ENCODE measurements around the gene CAMTA1.

Gene CAMTA1

DNA sequence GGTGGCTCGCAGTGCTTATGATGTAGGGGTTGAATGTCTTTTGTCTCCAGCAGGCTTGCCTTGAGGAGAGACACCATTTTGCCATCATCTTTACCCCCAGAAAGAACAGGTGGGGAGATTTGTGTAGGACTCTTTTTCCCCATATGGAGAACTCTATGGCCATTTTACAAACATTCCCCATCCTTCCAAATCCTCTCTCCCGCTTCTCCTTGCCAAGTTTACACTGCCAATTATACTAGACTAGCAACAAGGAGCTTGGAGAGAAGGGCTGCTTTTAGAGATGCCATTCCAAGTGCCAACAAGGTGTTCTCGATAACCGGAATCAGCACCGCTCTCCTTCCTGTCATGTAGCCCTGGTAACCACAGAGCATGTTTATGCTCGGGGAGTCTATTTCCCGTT, 233.1 kb downstream of the CAMTA1 start:
- Histone ChIP-seq H4K20me1 (ENCODE audit: insufficient read depth, low read length) (peaks cover 13% of the 10 kb centered on the region), H3K27me3 (ENCODE audit: insufficient read depth, low read length, poor library complexity) (peaks cover 10% of the 10 kb centered on the region), H3K79me2 (ENCODE audit: insufficient read depth, low read length) (no peaks in the 10 kb centered on the region), H3K9ac (ENCODE audit: low read depth, low read length) (no peak overlapping the region), H3K4me1 (ENCODE audit: insufficient read depth, low read length) (no peaks in the 10 kb centered on the region), H3K4me3 (ENCODE audit: low read depth in 1 of 2, low read length in 2 of 2) (no peak overlapping the region), H3K36me3 (ENCODE audit: insufficient read depth, low read length) (no peaks in the 10 kb centered on the region), H3K4me2 (ENCODE audit: insufficient read depth, low read length) (no peak overlapping the region), H3K27ac (ENCODE audit: low read length) (no peak overlapping the region), H2AFZ (ENCODE audit: low read depth, low read length) (no peak overlapping the region), H3K9me3 (ENCODE audit: insufficient read depth, low read length, severe bottlenecking) (no peaks in the 10 kb centered on the region)
- ATAC-seq (ENCODE audit: insufficient read depth, low read depth) (no peak), DNase-seq (no peak)
- no peak for TF ChIP-seq EZH2 (IDR thresholded peaks at IDR 0.05; ENCODE audit: borderline replicate concordance, low read depth, low read length, severe bottlenecking)
- TF ChIP-seq, protein P1, sequence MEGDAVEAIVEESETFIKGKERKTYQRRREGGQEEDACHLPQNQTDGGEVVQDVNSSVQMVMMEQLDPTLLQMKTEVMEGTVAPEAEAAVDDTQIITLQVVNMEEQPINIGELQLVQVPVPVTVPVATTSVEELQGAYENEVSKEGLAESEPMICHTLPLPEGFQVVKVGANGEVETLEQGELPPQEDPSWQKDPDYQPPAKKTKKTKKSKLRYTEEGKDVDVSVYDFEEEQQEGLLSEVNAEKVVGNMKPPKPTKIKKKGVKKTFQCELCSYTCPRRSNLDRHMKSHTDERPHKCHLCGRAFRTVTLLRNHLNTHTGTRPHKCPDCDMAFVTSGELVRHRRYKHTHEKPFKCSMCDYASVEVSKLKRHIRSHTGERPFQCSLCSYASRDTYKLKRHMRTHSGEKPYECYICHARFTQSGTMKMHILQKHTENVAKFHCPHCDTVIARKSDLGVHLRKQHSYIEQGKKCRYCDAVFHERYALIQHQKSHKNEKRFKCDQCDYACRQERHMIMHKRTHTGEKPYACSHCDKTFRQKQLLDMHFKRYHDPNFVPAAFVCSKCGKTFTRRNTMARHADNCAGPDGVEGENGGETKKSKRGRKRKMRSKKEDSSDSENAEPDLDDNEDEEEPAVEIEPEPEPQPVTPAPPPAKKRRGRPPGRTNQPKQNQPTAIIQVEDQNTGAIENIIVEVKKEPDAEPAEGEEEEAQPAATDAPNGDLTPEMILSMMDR (IDR thresholded peaks at IDR 0.05; ENCODE audit: borderline replicate concordance, extremely low read depth, low read length, poor library complexity, severe bottlenecking), result no peak

DNA sequence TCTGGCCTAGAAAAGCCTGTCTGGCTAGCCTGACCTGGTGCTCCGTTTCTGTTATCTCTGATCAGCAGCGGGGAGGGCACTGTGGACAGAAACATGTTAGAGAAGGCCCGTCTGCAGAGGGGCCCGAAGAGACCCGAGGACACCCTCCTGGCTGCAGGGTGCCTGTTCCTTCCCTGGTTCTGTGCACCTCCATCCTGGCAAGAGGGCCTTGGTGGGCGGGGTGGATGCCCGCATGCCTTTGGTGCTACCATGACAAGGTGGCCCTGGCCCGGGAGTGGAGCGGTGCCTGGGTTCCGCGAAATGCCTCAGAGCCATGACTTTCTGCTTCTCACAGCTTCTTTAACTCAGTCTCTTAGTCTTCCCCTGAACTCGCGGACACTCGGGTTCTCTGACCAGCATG, 233.6 kb downstream of the CAMTA1 start:
- H4K20me1 ChIP-seq (ENCODE audit: insufficient read depth, low read length), result peaks cover 8% of the 10 kb centered on the region
- H3K4me1 ChIP-seq (ENCODE audit: insufficient read depth, low read length), result no peaks in the 10 kb centered on the region
- H3K4me3 ChIP-seq (ENCODE audit: low read depth in 1 of 2, low read length in 2 of 2), result no peak overlapping the region
- H3K36me3 ChIP-seq (ENCODE audit: insufficient read depth, low read length), result no peaks in the 10 kb centered on the region
- DNase-seq, result no peak
- H3K27me3 ChIP-seq (ENCODE audit: insufficient read depth, low read length, poor library complexity), result peaks cover 10% of the 10 kb centered on the region
- TF ChIP-seq, protein P1 (IDR thresholded peaks at IDR 0.05; ENCODE audit: borderline replicate concordance, extremely low read depth, low read length, poor library complexity, severe bottlenecking), result no peak
- no peak for TF ChIP-seq EZH2 (IDR thresholded peaks at IDR 0.05; ENCODE audit: borderline replicate concordance, low read depth, low read length, severe bottlenecking)
- no peak overlapping the region for H3K9ac ChIP-seq (ENCODE audit: low read depth, low read length)
- H3K9me3 ChIP-seq (ENCODE audit: insufficient read depth, low read length, severe bottlenecking), result no peaks in the 10 kb centered on the region
- no peak overlapping the region for H3K4me2 ChIP-seq (ENCODE audit: insufficient read depth, low read length)
- H2AFZ ChIP-seq (ENCODE audit: low read depth, low read length), result no peak overlapping the region
- no peak for ATAC-seq (ENCODE audit: insufficient read depth, low read depth)
- no peaks in the 10 kb centered on the region for H3K79me2 ChIP-seq (ENCODE audit: insufficient read depth, low read length)
- H3K27ac ChIP-seq (ENCODE audit: low read length), result no peak overlapping the region

DNA sequence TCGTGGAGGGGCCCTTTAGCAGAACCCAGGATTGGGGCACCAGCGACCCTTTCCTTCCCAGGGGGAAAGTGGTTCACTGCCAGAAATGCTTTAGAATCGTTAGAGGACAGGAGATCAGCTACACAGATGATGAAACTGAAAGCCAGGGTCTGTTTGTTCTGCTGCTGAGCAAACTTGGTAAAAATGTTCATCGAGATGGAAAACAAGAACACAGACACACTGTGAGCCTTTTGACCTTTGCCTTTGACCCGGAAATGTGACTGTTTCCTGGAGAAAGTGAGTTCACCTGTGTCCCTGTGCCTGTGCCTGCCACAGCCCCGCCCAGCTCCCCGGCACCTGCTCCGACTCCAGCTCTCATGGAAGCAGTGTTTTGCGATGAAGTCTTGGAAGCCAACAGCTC, 234.3 kb downstream of the CAMTA1 start:
- Histone ChIP-seq H3K27me3 (ENCODE audit: insufficient read depth, low read length, poor library complexity) (peaks cover 10% of the 10 kb centered on the region), H3K4me1 (ENCODE audit: insufficient read depth, low read length) (no peaks in the 10 kb centered on the region), H3K4me3 (ENCODE audit: low read depth in 1 of 2, low read length in 2 of 2) (no peak overlapping the region), H3K36me3 (ENCODE audit: insufficient read depth, low read length) (no peaks in the 10 kb centered on the region), H3K79me2 (ENCODE audit: insufficient read depth, low read length) (no peaks in the 10 kb centered on the region), H3K9ac (ENCODE audit: low read depth, low read length) (no peak overlapping the region), H3K4me2 (ENCODE audit: insufficient read depth, low read length) (no peak overlapping the region), H3K27ac (ENCODE audit: low read length) (no peak overlapping the region), H3K9me3 (ENCODE audit: insufficient read depth, low read length, severe bottlenecking) (no peaks in the 10 kb centered on the region), H4K20me1 (ENCODE audit: insufficient read depth, low read length) (peaks cover 7% of the 10 kb centered on the region), H2AFZ (ENCODE audit: low read depth, low read length) (no peak overlapping the region)
- ATAC-seq (ENCODE audit: insufficient read depth, low read depth) (no peak), DNase-seq (no peak)
- TF ChIP-seq, protein P1 (IDR thresholded peaks at IDR 0.05; ENCODE audit: borderline replicate concordance, extremely low read depth, low read length, poor library complexity, severe bottlenecking), result no peak
- no peak for TF ChIP-seq EZH2 (IDR thresholded peaks at IDR 0.05; ENCODE audit: borderline replicate concordance, low read depth, low read length, severe bottlenecking)

DNA sequence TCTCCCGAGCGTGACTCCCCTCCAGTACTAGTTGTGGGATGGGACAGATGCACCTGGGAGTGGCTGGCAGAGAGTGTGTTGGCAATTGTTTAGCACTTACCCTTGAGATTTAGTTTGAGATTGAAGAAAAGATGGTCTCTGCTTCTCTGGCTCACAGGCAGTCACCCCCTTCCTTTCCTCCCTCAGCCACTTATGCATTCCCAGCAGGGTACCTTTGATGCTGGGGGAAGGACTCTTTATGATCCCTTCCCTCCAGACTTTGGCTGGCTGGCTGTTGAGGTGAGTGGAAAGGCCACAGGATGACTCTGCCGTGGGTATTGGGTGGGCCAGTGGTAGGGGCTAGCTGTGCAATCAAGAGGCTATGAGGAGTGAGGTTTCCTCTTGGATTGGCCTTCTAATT, 236.8 kb downstream of the CAMTA1 start:
- no peak for TF ChIP-seq EZH2 (IDR thresholded peaks at IDR 0.05; ENCODE audit: borderline replicate concordance, low read depth, low read length, severe bottlenecking)
- TF ChIP-seq, protein P1 (IDR thresholded peaks at IDR 0.05; ENCODE audit: borderline replicate concordance, extremely low read depth, low read length, poor library complexity, severe bottlenecking), result no peak
- no peak for ATAC-seq (ENCODE audit: insufficient read depth, low read depth)
- Histone ChIP-seq H3K4me2 (ENCODE audit: insufficient read depth, low read length) (no peak overlapping the region), H3K79me2 (ENCODE audit: insufficient read depth, low read length) (no peaks in the 10 kb centered on the region), H3K27ac (ENCODE audit: low read length) (no peak overlapping the region), H3K9ac (ENCODE audit: low read depth, low read length) (no peak overlapping the region), H3K4me3 (ENCODE audit: low read depth in 1 of 2, low read length in 2 of 2) (no peak overlapping the region), H3K9me3 (ENCODE audit: insufficient read depth, low read length, severe bottlenecking) (no peaks in the 10 kb centered on the region), H3K36me3 (ENCODE audit: insufficient read depth, low read length) (no peaks in the 10 kb centered on the region), H2AFZ (ENCODE audit: low read depth, low read length) (no peak overlapping the region), H3K4me1 (ENCODE audit: insufficient read depth, low read length) (no peaks in the 10 kb centered on the region), H4K20me1 (ENCODE audit: insufficient read depth, low read length) (peaks cover 5% of the 10 kb centered on the region; the same call in 1 of the 2 replicates), H3K27me3 (ENCODE audit: insufficient read depth, low read length, poor library complexity) (peaks cover 7% of the 10 kb centered on the region)
- no peak for DNase-seq

All from DND-41 (cell line).